Liver (tissue), 9 donors: Measurements from ENCODE around the gene ENTPD1. TPM values are rescaled to one million over a fixed set of nuclear protein-coding genes. Genes with fewer than 3 reads are reported as not detected.

ENCODE experiments used
- DNase-seq: peaks from one replicate; pipeline ENCODE4 v3.0.0-alpha.2; 2017; ENCODE audit warnings: low spot score
- H3K27ac ChIP-seq, 2 donors: one replicate each; pipeline ENCODE4 v1.7.0; 2013; ENCODE audit warnings: inconsistent platforms in 2 of 2, low read length in 2 of 2, control low read depth in 1 of 2, low read depth in 1 of 2, mild to moderate bottlenecking in 1 of 2
- H3K27me3 ChIP-seq, 4 donors: one replicate each; pipeline versions ENCODE4 v1.6.1 to v1.7.0; 2013; ENCODE audit warnings: low read length in 3 of 4, inconsistent platforms in 1 of 4, mild to moderate bottlenecking in 1 of 4, moderate library complexity in 1 of 4; ENCODE audit not compliant: control insufficient read depth in 4 of 4, insufficient read depth in 4 of 4
- H3K36me3 ChIP-seq, 4 donors: one replicate each; pipeline versions ENCODE4 v1.6.1 to v1.7.0; 2013; ENCODE audit warnings: low read length in 3 of 4, mild to moderate bottlenecking in 3 of 4, low read depth in 1 of 4, moderate library complexity in 1 of 4; ENCODE audit not compliant: control insufficient read depth in 4 of 4, insufficient read depth in 3 of 4
- H3K4me1 ChIP-seq, 4 donors: one replicate each; pipeline versions ENCODE4 v1.6.1 to v1.7.0; 2013; ENCODE audit warnings: low read length in 3 of 4, mild to moderate bottlenecking in 3 of 4, moderate library complexity in 1 of 4; ENCODE audit not compliant: control insufficient read depth in 4 of 4, insufficient read depth in 4 of 4
- H3K4me3 ChIP-seq, 3 donors: one replicate each; pipeline versions ENCODE4 v1.6.1 to v1.7.0; 2013; ENCODE audit warnings: low read length in 3 of 3, control low read depth in 1 of 3, low read depth in 1 of 3, mild to moderate bottlenecking in 1 of 3
- H3K9ac ChIP-seq, 2 donors: one replicate each; pipeline ENCODE4 v1.7.0; 2013; ENCODE audit warnings: low read length in 2 of 2, mild to moderate bottlenecking in 2 of 2, moderate library complexity in 2 of 2, control low read depth in 1 of 2, low read depth in 1 of 2
- H3K9me3 ChIP-seq, 4 donors: one replicate each; pipeline versions ENCODE4 v1.6.1 to v1.7.0; 2013; ENCODE audit warnings: low read length in 3 of 4; ENCODE audit not compliant: control insufficient read depth in 4 of 4
- FOXA1 ChIP-seq: IDR thresholded peaks from 2 replicates; pipeline ENCODE4 v1.6.1; 2016; ENCODE audit warnings: antibody characterized with exemption
- GABPA ChIP-seq, 2 donors: IDR thresholded peaks in 1 of 2; conservative IDR thresholded peaks in 1 of 2; 2 replicates each; pipeline ENCODE4 v1.6.1; 2016; ENCODE audit warnings: antibody characterized with exemption in 2 of 2, mild to moderate bottlenecking in 1 of 2, moderate library complexity in 1 of 2
- HNF4A ChIP-seq, 2 donors: conservative IDR thresholded peaks; 2 replicates each; pipeline ENCODE4 v1.6.1; 2016; ENCODE audit warnings: antibody characterized with exemption in 2 of 2, mild to moderate bottlenecking in 2 of 2
- JUND ChIP-seq, 2 donors: IDR thresholded peaks; 2 replicates each; pipeline ENCODE4 v1.6.1; 2016; ENCODE audit warnings: antibody characterized with exemption in 2 of 2
- MAX ChIP-seq: IDR thresholded peaks from 2 replicates; pipeline ENCODE4 v1.6.1; 2016; ENCODE audit warnings: antibody characterized with exemption
- NR2F2 ChIP-seq: IDR thresholded peaks from 2 replicates; pipeline ENCODE4 v1.6.1; 2016; ENCODE audit warnings: antibody characterized with exemption
- RXRA ChIP-seq, 2 donors: IDR thresholded peaks; 2 replicates each; pipeline ENCODE4 v1.6.1; 2017 to 2018; ENCODE audit warnings: antibody characterized with exemption in 2 of 2, mild to moderate bottlenecking in 1 of 2
- SP1 ChIP-seq: IDR thresholded peaks from 2 replicates; pipeline ENCODE4 v1.6.1; 2018; ENCODE audit warnings: antibody characterized with exemption, mild to moderate bottlenecking
- TAF1 ChIP-seq: conservative IDR thresholded peaks from 2 replicates; pipeline ENCODE4 v1.6.1; 2016; ENCODE audit warnings: antibody characterized with exemption, mild to moderate bottlenecking
- YY1 ChIP-seq: IDR thresholded peaks from 2 replicates; pipeline ENCODE4 v1.6.1; 2016; ENCODE audit warnings: antibody characterized with exemption, mild to moderate bottlenecking
- WGBS: extraction: QIAGEN DNeasy Blood & Tissue Kit; methylation state at CpG from one replicate; pipeline ENCODE4 v1.1.7; 2013; 5-methylcytosine and 5-hydroxymethylcytosine counted together
- polyA plus RNA-seq, 2 donors: library from polyadenylated mRNA; stranded (reverse) in 1 of 2; unstranded in 1 of 2; fragments of 200-250 nt in 1 of 2; fragments of >200 nt in 1 of 2; fragmentation: Nextera tagmentation in 1 of 2; extraction: Ambion mirVana in 1 of 2; gene quantifications; one replicate each; pipeline versions ENCODE4 v1.2.1 to v1.2.3, GENCODE V29; 2013 to 2015
- total RNA-seq, 2 donors: library from RNA; depleted of rRNA; stranded (reverse); fragments of >200 nt; gene quantifications; one replicate each; pipeline ENCODE4 v1.2.3, GENCODE V29; 2014
- TF ChIP-seq, protein P1 (sequence below): IDR thresholded peaks from 2 replicates; pipeline ENCODE4 v1.6.1; 2016; ENCODE audit warnings: antibody characterized with exemption
- TF ChIP-seq, protein P2 (sequence below): IDR thresholded peaks from 2 replicates; pipeline ENCODE4 v1.6.1; 2016; ENCODE audit warnings: antibody characterized with exemption, mild to moderate bottlenecking
- TF ChIP-seq, protein P3 (sequence below): IDR thresholded peaks from 2 replicates; pipeline ENCODE4 v1.6.1; 2016; ENCODE audit warnings: antibody characterized with exemption
- donor health status: healthy.
- donor health status: healthy.
- donor health status: healthy.
- donor health status: healthy.
- donor health status: healthy.

The ENTPD1 gene
- total RNA-seq (1 to 10 TPM; 6.4 to 8.0 TPM), polyA plus RNA-seq (1 to 10 TPM; 2.1 to 2.2 TPM)

DNA sequence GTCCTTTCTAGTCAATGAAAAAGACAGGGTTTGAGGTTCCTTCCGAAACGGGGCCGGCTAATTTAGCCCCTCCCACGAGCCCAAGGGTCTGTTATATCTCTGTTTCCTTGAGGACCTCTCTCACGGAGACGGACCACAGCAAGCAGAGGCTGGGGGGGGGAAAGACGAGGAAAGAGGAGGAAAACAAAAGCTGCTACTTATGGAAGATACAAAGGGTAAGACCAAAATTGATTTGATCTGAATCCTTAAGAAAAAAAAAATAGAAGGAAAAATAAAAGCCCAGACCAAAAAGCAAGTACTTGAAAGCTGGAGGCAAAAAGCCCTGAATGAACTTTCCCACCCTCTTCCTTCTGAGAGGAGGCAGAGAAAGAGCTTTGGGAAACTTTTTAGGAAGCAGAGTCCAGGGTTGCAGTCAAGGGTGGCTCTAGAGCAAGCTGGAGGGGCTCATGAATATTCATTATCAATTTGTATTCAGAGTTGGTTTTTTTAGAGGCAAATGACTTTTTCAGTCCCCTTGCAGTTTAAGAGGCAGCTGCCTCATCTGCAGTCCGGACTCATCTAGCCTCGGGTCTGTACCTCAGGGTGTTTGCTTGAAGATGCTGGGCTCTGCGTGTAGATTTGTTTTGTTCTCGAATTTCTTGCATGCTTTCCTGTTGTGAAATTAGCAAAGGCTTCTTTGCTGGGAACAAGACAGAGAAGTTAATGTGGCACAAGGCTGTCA is at the start of gene ENTPD1:
Gene ENTPD1 (plus strand): TSS at position 123 of the 721 bp plus-strand sequence. CDS start 77 bp downstream, at position 200.
- H3K4me3 ChIP-seq: peak within 1 kb of the TSS in 1 of 3 donors; percentile 25
- H3K27ac ChIP-seq: peak within 1 kb of the TSS; percentile 56 to 70
- TF ChIP-seq TAF1 (peak; percentile 20), FOXA1 (no peak)
- H3K36me3 ChIP-seq: no peaks in the 10 kb centered on the region
- peak within 1 kb of the TSS in 1 of 2 donors; percentile 64 for H3K9ac ChIP-seq
- H3K27me3 ChIP-seq: no peaks in the 10 kb centered on the region
- no peak for DNase-seq
- H3K9me3 ChIP-seq: no peaks in the 10 kb centered on the region
- WGBS: 5% methylated on average over 11 of the region's 11 CpGs
- H3K4me1 ChIP-seq: no peaks in the 10 kb centered on the region

GRCh38 chr10:95706573-95706972 is 49.4 kb upstream of the ENTPD1 start:
- Histone ChIP-seq H3K36me3 (no peaks in the 10 kb centered on the region), H3K27me3 (no peaks in the 10 kb centered on the region), H3K9ac (no peak overlapping the region), H3K9me3 (peaks cover 0 to 3% (median 2%) of the 10 kb centered on the region in 4 donors), H3K4me3 (no peak overlapping the region), H3K4me1 (no peaks in the 10 kb centered on the region), H3K27ac (no peak overlapping the region)
- DNase-seq: no peak
- TF ChIP-seq JUND (IDR thresholded peaks at IDR 0.05): no peak
- no peak for TF ChIP-seq YY1
- TF ChIP-seq, protein P1, sequence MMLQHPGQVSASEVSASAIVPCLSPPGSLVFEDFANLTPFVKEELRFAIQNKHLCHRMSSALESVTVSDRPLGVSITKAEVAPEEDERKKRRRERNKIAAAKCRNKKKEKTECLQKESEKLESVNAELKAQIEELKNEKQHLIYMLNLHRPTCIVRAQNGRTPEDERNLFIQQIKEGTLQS: no peak
- TF ChIP-seq SP1: no peak
- no peak for TF ChIP-seq MAX
- TF ChIP-seq GABPA (IDR thresholded peaks at IDR 0.05 in 1 of 2, conservative IDR thresholded peaks at IDR 0.05 in 1 of 2): no peak
- no peak for TF ChIP-seq NR2F2
- TF ChIP-seq HNF4A (conservative IDR thresholded peaks at IDR 0.05): no peak
- TF ChIP-seq, protein P2, sequence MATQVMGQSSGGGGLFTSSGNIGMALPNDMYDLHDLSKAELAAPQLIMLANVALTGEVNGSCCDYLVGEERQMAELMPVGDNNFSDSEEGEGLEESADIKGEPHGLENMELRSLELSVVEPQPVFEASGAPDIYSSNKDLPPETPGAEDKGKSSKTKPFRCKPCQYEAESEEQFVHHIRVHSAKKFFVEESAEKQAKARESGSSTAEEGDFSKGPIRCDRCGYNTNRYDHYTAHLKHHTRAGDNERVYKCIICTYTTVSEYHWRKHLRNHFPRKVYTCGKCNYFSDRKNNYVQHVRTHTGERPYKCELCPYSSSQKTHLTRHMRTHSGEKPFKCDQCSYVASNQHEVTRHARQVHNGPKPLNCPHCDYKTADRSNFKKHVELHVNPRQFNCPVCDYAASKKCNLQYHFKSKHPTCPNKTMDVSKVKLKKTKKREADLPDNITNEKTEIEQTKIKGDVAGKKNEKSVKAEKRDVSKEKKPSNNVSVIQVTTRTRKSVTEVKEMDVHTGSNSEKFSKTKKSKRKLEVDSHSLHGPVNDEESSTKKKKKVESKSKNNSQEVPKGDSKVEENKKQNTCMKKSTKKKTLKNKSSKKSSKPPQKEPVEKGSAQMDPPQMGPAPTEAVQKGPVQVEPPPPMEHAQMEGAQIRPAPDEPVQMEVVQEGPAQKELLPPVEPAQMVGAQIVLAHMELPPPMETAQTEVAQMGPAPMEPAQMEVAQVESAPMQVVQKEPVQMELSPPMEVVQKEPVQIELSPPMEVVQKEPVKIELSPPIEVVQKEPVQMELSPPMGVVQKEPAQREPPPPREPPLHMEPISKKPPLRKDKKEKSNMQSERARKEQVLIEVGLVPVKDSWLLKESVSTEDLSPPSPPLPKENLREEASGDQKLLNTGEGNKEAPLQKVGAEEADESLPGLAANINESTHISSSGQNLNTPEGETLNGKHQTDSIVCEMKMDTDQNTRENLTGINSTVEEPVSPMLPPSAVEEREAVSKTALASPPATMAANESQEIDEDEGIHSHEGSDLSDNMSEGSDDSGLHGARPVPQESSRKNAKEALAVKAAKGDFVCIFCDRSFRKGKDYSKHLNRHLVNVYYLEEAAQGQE: no peak
- WGBS: 67% methylated on average over 6 of the region's 6 CpGs

GRCh38 chr10:95706990-95707389 is 49.0 kb upstream of the ENTPD1 start:
- Histone ChIP-seq H3K36me3 (no peaks in the 10 kb centered on the region), H3K9ac (no peak overlapping the region), H3K4me1 (no peaks in the 10 kb centered on the region), H3K27ac (no peak overlapping the region), H3K27me3 (no peaks in the 10 kb centered on the region), H3K4me3 (no peak overlapping the region), H3K9me3 (peaks cover 0 to 3% (median 2%) of the 10 kb centered on the region in 4 donors)
- whole genome bisulfite sequencing: 87% methylated on average over 7 of the region's 7 CpGs
- DNase-seq: no peak
- TF ChIP-seq JUND (IDR thresholded peaks at IDR 0.05) (no peak), MAX (no peak), HNF4A (conservative IDR thresholded peaks at IDR 0.05) (no peak), RXRA (IDR thresholded peaks at IDR 0.05) (no peak), NR2F2 (no peak), FOXA1 (no peak)
- TF ChIP-seq, protein P2: no peak
- TF ChIP-seq, protein P1: no peak
- TF ChIP-seq, protein P3, sequence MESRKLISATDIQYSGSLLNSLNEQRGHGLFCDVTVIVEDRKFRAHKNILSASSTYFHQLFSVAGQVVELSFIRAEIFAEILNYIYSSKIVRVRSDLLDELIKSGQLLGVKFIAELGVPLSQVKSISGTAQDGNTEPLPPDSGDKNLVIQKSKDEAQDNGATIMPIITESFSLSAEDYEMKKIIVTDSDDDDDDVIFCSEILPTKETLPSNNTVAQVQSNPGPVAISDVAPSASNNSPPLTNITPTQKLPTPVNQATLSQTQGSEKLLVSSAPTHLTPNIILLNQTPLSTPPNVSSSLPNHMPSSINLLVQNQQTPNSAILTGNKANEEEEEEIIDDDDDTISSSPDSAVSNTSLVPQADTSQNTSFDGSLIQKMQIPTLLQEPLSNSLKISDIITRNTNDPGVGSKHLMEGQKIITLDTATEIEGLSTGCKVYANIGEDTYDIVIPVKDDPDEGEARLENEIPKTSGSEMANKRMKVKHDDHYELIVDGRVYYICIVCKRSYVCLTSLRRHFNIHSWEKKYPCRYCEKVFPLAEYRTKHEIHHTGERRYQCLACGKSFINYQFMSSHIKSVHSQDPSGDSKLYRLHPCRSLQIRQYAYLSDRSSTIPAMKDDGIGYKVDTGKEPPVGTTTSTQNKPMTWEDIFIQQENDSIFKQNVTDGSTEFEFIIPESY: no peak
